T-helper 1 cell treated with Interleukin-12 subunit alpha and Interleukin-12 subunit beta and Interleukin-4 antibody, amounts not matched to agents 30 μg/mL and 1 μg/mL, for 36 hours (primary cell): Measurements from ENCODE around the gene ARMH1.
"Not testable (repeated sequence)": the region's sequence is repeated elsewhere in the genome, so short reads cannot be mapped to it uniquely, and the experiment has no call there.

Source experiments
- H3K27ac Mint-ChIP-seq: one replicate; pipeline ENCODE4 v1.8.0; 2021; ENCODE audit warnings: mild to moderate bottlenecking, mixed read lengths
- H3K27me3 Mint-ChIP-seq: one replicate; pipeline ENCODE4 v1.8.0; 2021; ENCODE audit warnings: low read depth, mixed read lengths
- H3K36me3 Mint-ChIP-seq: one replicate; pipeline ENCODE4 v1.8.0; 2021; ENCODE audit warnings: low read depth, mixed read lengths
- H3K4me1 Mint-ChIP-seq: one replicate; pipeline ENCODE4 v1.8.0; 2021; ENCODE audit warnings: low read depth, mixed read lengths
- H3K4me3 Mint-ChIP-seq: one replicate; pipeline ENCODE4 v1.8.0; 2021; ENCODE audit warnings: mild to moderate bottlenecking, moderate library complexity, mixed read lengths
- H3K9me3 Mint-ChIP-seq: one replicate; pipeline ENCODE4 v1.8.0; 2021; ENCODE audit warnings: mixed read lengths

ARMH1 gene

GRCh38 chr1:44689447-44689765 lies 14.9 kb downstream of the ARMH1 start:
- no peaks in the 10 kb centered on the region for H3K36me3 Mint-ChIP-seq
- H3K27me3 Mint-ChIP-seq = peaks cover 3% of the 10 kb centered on the region
- H3K27ac Mint-ChIP-seq = no peak overlapping the region
- H3K4me1 Mint-ChIP-seq = peaks cover 4% of the 10 kb centered on the region
- H3K9me3 Mint-ChIP-seq = no peaks in the 10 kb centered on the region
- no peak overlapping the region for H3K4me3 Mint-ChIP-seq

GRCh38 chr1:44693159-44693558 lies 18.6 kb downstream of the ARMH1 start:
- H3K27me3 Mint-ChIP-seq = peaks cover 3% of the 10 kb centered on the region
- H3K27ac Mint-ChIP-seq = no peak overlapping the region
- H3K4me1 Mint-ChIP-seq = peaks cover 14% of the 10 kb centered on the region
- no peak overlapping the region for H3K4me3 Mint-ChIP-seq
- H3K36me3 Mint-ChIP-seq = no peaks in the 10 kb centered on the region
- no peaks in the 10 kb centered on the region for H3K9me3 Mint-ChIP-seq

DNA sequence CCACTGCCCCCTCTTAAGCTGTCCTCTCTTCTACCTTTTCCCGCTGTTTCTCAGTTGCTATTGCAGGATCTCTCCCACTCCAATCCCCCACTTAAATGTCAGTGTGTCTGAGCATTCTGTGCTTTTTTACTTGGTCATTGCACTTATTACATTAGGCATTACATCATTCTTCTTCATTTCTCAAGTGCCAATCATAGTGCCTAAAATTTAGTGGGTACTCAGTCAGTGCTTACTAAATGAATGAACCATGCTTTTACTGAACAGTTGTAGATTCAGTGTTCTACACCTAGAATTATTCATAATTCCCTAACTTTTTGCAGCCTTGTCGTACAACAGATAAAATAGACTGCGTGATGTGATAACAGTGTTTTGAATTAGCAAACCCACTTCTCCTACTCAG lies 19.4 kb downstream of the ARMH1 start:
- Mint-ChIP-seq H3K4me1 (peaks cover 14% of the 10 kb centered on the region), H3K36me3 (no peaks in the 10 kb centered on the region), H3K27me3 (peaks cover 3% of the 10 kb centered on the region), H3K4me3 (no peak overlapping the region), H3K9me3 (no peaks in the 10 kb centered on the region), H3K27ac (no peak overlapping the region)

- Mint-ChIP-seq H3K9me3 (no peaks in the 10 kb centered on the region), H3K27me3 (peaks cover 3% of the 10 kb centered on the region), H3K4me1 (peaks cover 14% of the 10 kb centered on the region), H3K27ac (no peak overlapping the region), H3K36me3 (no peaks in the 10 kb centered on the region), H3K4me3 (no peak overlapping the region)
Measured at GRCh38 chr1:44694863-44695478, 20.5 kb downstream of the ARMH1 start.

- Mint-ChIP-seq H3K27me3 (peaks cover 3% of the 10 kb centered on the region), H3K27ac (no peak overlapping the region), H3K4me1 (peaks cover 14% of the 10 kb centered on the region), H3K9me3 (no peaks in the 10 kb centered on the region), H3K36me3 (no peaks in the 10 kb centered on the region), H3K4me3 (no peak overlapping the region)
Measured at GRCh38 chr1:44695671-44696070, 21.2 kb downstream of the ARMH1 start.

DNA sequence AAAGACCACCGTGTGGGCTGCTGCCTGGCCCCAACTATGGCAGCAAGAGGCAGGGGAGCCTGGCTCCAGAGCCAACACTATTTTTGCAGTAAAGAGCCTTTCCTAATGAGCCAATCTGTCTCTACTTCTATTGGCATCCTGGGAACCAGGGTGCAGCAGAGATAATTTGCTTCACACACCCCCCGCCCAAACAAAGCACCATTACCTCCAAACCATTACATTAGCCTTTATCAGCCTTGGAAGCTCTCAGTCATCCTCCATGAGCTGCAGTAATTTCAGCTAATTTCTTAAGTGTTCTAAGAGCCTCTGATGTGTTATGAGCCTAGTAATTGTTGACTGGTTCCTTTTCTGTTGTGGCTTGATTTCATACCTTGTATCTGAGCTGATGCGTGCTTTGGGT lies 21.6 kb downstream of the ARMH1 start:
- Mint-ChIP-seq H3K36me3 (no peaks in the 10 kb centered on the region), H3K9me3 (no peaks in the 10 kb centered on the region), H3K27ac (no peak overlapping the region), H3K4me3 (no peak overlapping the region), H3K4me1 (peaks cover 14% of the 10 kb centered on the region), H3K27me3 (peaks cover 3% of the 10 kb centered on the region)

DNA sequence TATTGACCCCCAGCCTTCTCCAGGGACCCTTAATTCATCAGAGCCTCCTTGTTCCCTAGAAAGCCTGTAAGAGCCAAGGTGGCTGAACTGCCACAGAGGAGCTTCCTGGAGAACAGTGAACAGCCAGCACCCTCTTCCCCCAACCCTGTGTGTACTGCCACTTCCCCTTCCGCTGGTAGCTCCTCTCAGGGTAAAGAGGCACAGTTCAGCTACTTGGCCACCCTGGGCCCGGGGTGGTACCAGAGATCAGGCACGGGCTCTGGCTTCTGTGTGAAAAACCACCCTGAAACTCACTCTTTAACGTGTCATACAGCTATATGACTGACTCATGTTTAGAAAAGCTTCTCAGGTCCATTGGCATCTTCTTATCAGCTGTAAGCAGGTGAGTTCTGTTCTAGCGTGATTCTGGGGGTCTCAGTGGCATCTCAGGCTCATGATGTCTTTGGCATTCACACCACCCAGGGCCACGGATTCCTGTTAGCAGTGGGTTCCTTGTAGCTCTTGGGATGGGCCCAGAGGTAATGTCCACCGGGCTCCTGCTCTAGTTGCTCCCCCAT lies 22.4 kb downstream of the ARMH1 start:
- Mint-ChIP-seq H3K27ac (peak overlapping the region; percentile 81), H3K27me3 (no peaks in the 10 kb centered on the region), H3K36me3 (no peaks in the 10 kb centered on the region), H3K4me3 (peak overlapping the region; percentile 21), H3K9me3 (no peaks in the 10 kb centered on the region), H3K4me1 (peaks cover 14% of the 10 kb centered on the region)

GRCh38 chr1:44698138-44698537 lies 23.6 kb downstream of the ARMH1 start:
- Mint-ChIP-seq H3K4me1 (peaks cover 14% of the 10 kb centered on the region), H3K27ac (no peak overlapping the region), H3K4me3 (no peak overlapping the region)

DNA sequence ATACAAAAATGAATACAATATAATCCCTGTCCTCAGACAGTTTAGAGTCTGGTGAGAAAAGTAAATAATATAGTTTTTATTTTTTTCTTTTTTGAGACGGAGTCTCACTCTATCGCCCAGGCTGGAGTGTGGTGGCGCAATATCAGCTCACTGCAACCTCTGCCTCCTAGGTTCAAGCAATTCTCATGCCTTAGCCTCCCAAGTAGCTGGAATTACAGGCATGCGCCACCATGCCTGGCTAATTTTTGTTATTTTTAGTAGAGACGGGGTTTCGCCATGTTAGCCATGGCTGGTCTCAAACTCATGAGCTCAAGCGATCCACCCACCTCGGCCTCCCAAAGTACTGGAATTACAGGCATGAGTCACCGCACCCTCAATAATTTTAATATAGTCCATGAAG lies 24.9 kb downstream of the ARMH1 start:
- H3K4me3 Mint-ChIP-seq, H3K27me3 Mint-ChIP-seq: not testable (repeated sequence)

More at GRCh38 chr1:44698138-44698537, 23.6 kb downstream of the ARMH1 start:
- Mint-ChIP-seq H3K36me3 (no peaks in the 10 kb centered on the region), H3K27me3 (no peaks in the 10 kb centered on the region), H3K9me3 (no peaks in the 10 kb centered on the region)

DNA sequence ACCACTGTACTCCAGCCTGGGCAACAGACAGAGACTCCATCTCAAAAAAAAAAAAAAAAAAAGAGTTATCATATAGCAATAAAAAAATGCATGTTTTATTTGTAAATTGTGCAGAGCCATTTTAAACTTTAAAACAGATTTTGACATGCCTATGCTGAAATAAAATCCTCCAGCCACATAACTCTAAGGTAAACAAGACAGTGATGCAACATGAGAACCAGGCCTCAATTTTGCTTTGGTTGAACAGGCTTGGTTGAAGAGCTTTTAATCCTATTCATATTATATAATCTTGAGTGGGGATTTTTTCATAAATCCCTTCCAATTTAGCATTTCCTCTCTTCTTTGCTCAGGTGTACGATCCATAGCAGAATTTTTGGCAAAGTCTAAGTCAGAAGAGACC lies 26.1 kb downstream of the ARMH1 start:
- Mint-ChIP-seq H3K9me3 (no peaks in the 10 kb centered on the region), H3K27me3 (no peaks in the 10 kb centered on the region), H3K4me3 (no peak overlapping the region), H3K27ac (no peak overlapping the region), H3K36me3 (no peaks in the 10 kb centered on the region), H3K4me1 (peaks cover 12% of the 10 kb centered on the region)

More for the DNA sequence above, 24.9 kb downstream of the ARMH1 start:
- peaks cover 12% of the 10 kb centered on the region for H3K4me1 Mint-ChIP-seq
- not testable (repeated sequence) for H3K27ac Mint-ChIP-seq, H3K9me3 Mint-ChIP-seq, H3K36me3 Mint-ChIP-seq

DNA sequence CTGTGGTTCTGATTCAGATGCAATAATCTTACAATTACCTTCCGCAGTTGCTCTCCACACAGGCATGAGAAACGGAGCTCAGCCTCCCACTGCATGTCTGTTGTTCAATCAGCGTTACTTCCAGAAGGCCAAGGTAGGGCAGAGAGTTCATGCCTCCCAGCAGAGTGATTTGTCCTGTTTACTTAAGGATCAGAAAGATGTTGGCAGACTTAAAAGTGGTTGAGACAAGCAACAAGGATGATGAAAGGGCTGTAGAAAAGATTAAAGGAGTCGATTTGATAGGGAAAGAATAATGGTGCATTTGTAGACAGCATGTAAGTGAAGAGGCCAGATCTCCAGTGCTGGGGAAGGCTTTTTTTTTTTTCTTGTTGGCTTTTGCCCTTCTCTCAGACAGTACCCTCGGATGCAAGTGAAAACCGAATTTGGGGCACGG lies 26.6 kb downstream of the ARMH1 start:
- Mint-ChIP-seq H3K9me3 (no peaks in the 10 kb centered on the region), H3K36me3 (no peaks in the 10 kb centered on the region), H3K27me3 (no peaks in the 10 kb centered on the region), H3K27ac (no peak overlapping the region), H3K4me3 (no peak overlapping the region), H3K4me1 (peaks cover 10% of the 10 kb centered on the region)

DNA sequence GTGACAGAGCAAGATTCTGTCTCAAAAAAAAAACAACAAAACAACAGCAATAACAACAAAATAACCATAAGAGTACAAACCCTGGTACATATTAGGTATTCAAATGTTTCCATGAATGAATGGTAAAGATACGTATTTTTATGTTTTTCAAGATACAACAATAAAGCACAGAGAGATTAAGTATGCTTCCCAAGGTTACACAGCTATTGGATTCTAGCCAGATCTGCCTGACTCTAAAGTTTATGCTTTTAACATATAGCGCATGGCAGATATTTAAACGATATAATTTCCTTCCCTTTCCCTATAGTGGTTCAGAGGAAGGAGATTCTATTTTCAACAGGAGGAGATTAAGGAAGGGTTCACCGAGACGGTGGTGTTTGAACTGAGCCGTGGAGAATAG lies 31.0 kb downstream of the ARMH1 start:
- peaks cover 5% of the 10 kb centered on the region for H3K4me1 Mint-ChIP-seq
- no peak overlapping the region for H3K27ac Mint-ChIP-seq
- peaks cover 6% of the 10 kb centered on the region for H3K27me3 Mint-ChIP-seq
- no peaks in the 10 kb centered on the region for H3K36me3 Mint-ChIP-seq
- H3K9me3 Mint-ChIP-seq = no peaks in the 10 kb centered on the region
- H3K4me3 Mint-ChIP-seq = no peak overlapping the region

- peaks cover 6% of the 10 kb centered on the region for H3K27me3 Mint-ChIP-seq
- H3K4me3 Mint-ChIP-seq = no peak overlapping the region
- no peaks in the 10 kb centered on the region for H3K9me3 Mint-ChIP-seq
- H3K27ac Mint-ChIP-seq = no peak overlapping the region
- H3K4me1 Mint-ChIP-seq = peaks cover 5% of the 10 kb centered on the region
- no peaks in the 10 kb centered on the region for H3K36me3 Mint-ChIP-seq
Measured at GRCh38 chr1:44705938-44706337, 31.4 kb downstream of the ARMH1 start.

DNA sequence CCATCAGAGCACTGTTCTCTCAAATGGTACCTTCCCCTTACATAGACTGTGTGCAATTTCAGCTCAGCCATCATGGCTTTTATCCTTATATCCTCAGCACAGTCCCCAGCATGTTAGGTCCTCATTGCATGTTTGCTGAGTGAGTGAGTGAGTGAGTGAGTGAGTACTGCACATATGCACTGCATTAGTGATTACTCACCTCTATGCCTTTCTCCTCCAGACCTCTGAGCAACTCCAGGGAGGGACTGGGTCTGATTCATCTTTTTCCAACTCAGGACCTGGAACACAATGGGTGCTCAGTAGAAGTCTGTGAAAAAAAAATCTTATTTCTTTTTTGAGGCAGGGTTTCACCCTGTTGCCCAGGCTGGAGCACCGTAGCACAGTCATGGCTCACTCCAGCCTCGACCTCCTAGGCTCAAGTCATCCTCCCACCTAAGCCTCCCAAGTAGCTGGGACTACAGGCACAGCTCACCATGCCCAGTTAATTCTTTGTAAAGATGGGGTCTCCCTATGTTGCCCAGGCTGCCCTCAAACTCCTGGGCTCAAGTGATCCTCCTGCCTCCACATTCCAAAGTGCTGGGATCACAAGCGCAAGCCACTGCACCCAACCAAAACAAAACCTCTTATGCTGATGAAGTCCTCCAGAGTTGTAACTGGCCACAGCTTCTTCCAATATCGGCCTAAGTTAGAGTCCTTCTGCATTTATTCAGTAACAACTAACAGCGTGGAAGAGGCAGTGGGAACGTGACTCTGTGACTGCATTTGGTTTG lies 32.8 kb downstream of the ARMH1 start:
- Mint-ChIP-seq H3K4me3 (no peak overlapping the region), H3K36me3 (no peaks in the 10 kb centered on the region), H3K27me3 (peaks cover 14% of the 10 kb centered on the region), H3K4me1 (peaks cover 5% of the 10 kb centered on the region), H3K27ac (no peak overlapping the region), H3K9me3 (no peaks in the 10 kb centered on the region)
